NCI-H524 (cell line): ENCODE measurements around the gene SEL1L3.

Experiments
- DNase-seq, 2 experiments: peaks; one replicate each; lab custom pipeline; 2025; lab: John Stamatoyannopoulos, UW

The SEL1L3 gene

GRCh38 chr4:25792200-25792791, 70.5 kb downstream of the SEL1L3 start:
- DNase-seq: peak in 1 of 2 experiments; percentile 44

- no peak for DNase-seq
Measured at GRCh38 chr4:25790024-25790423, 72.8 kb downstream of the SEL1L3 start.

- DNase-seq: no peak
Measured at GRCh38 chr4:25788703-25789238, 74.0 kb downstream of the SEL1L3 start.

- DNase-seq: no peak
Measured at GRCh38 chr4:25786497-25787065, 76.2 kb downstream of the SEL1L3 start.

- DNase-seq: no peak
Measured at GRCh38 chr4:25783943-25784342, 78.8 kb downstream of the SEL1L3 start.

- DNase-seq: no peak
Measured at GRCh38 chr4:25783126-25783525, 79.7 kb downstream of the SEL1L3 start.

GRCh38 chr4:25782482-25782881, 80.3 kb downstream of the SEL1L3 start:
- DNase-seq: peak in 1 of 2 experiments; percentile 23

- no peak for DNase-seq
Measured at GRCh38 chr4:25779021-25779420, 83.8 kb downstream of the SEL1L3 start.

- no peak for DNase-seq
Measured at GRCh38 chr4:25776795-25777194, 86.0 kb downstream of the SEL1L3 start.

GRCh38 chr4:25775166-25775565, 87.6 kb downstream of the SEL1L3 start:
- no peak for DNase-seq

GRCh38 chr4:25773358-25773757, 89.4 kb downstream of the SEL1L3 start:
- DNase-seq: no peak

- no peak for DNase-seq
Measured at GRCh38 chr4:25771672-25772071, 91.1 kb downstream of the SEL1L3 start.

- no peak for DNase-seq
Measured at GRCh38 chr4:25770847-25771246, 91.9 kb downstream of the SEL1L3 start.

GRCh38 chr4:25769251-25769650, 93.5 kb downstream of the SEL1L3 start:
- no peak for DNase-seq

GRCh38 chr4:25767877-25768725, 94.7 kb downstream of the SEL1L3 start:
- peak; percentile 63 to 84 for DNase-seq

GRCh38 chr4:25760518-25761157, 102.2 kb downstream of the SEL1L3 start:
- no peak for DNase-seq

GRCh38 chr4:25760048-25760447, 102.7 kb downstream of the SEL1L3 start:
- DNase-seq: no peak

- DNase-seq: no peak
Measured at GRCh38 chr4:25759101-25759500, 103.7 kb downstream of the SEL1L3 start.

- no peak for DNase-seq
Measured at GRCh38 chr4:25757452-25757851, 105.3 kb downstream of the SEL1L3 start.

- DNase-seq: no peak
Measured at GRCh38 chr4:25756503-25756902, 106.3 kb downstream of the SEL1L3 start.

GRCh38 chr4:25755911-25756310, 106.9 kb downstream of the SEL1L3 start:
- no peak for DNase-seq

- DNase-seq: no peak
Measured at GRCh38 chr4:25753239-25753638, 109.5 kb downstream of the SEL1L3 start.
